ENCODE measurements around the gene PTPN9.

PTPN9 gene

GRCh38 chr15:75538376-75538775, 40.7 kb downstream of the PTPN9 start:
- Histone ChIP-seq H3K9me2 (replicated peaks; ENCODE audit: insufficient read depth, low read length) (no peaks in the 10 kb centered on the region), H3K27me3 (ENCODE audit: low read length) (no peaks in the 10 kb centered on the region), H3F3A (ENCODE audit: insufficient read depth) (0 out of 2 replicates have a peak, but pooled peaks cover 3% of the 10 kb centered on the region), H4K20me1 (ENCODE audit: low read depth, low read length) (no peaks in the 10 kb centered on the region), H3K9ac (ENCODE audit: low read length) (no peak overlapping the region), H3K79me2 (ENCODE audit: insufficient read depth, low read length) (peaks cover 16% of the 10 kb centered on the region; the same call in 1 of the 2 replicates), H3K4me2 (ENCODE audit: low read depth, low read length, poor library complexity, severe bottlenecking) (no peak overlapping the region), H3K9me3 (ENCODE audit: insufficient read depth, low read length) (no peaks in the 10 kb centered on the region), H3K27ac (ENCODE audit: low read depth, low read length) (no peak overlapping the region), H2AFZ (ENCODE audit: low read depth, low read length, severe bottlenecking) (no peak overlapping the region), H3K4me3 (ENCODE audit: insufficient read depth, low read length, poor library complexity, severe bottlenecking) (no peak overlapping the region), H3K36me3 (ENCODE audit: low read length) (no peaks in the 10 kb centered on the region)
- TF ChIP-seq EZH2phosphoT487 (conservative IDR thresholded peaks at IDR 0.05; ENCODE audit: low read length) (no peak), CTCF (IDR thresholded peaks at IDR 0.05; ENCODE audit: insufficient read depth, low read length, poor library complexity, severe bottlenecking) (no peak)

GRCh38 chr15:75533945-75534344, 45.2 kb downstream of the PTPN9 start:
- TF ChIP-seq CTCF (IDR thresholded peaks at IDR 0.05; ENCODE audit: insufficient read depth, low read length, poor library complexity, severe bottlenecking) (no peak), EZH2phosphoT487 (conservative IDR thresholded peaks at IDR 0.05; ENCODE audit: low read length) (no peak)
- Histone ChIP-seq H4K20me1 (ENCODE audit: low read depth, low read length) (no peaks in the 10 kb centered on the region; the same call in 1 of the 2 replicates), H3K9me3 (ENCODE audit: insufficient read depth, low read length) (no peaks in the 10 kb centered on the region), H3K9me2 (replicated peaks; ENCODE audit: insufficient read depth, low read length) (no peaks in the 10 kb centered on the region), H3K9ac (ENCODE audit: low read length) (no peak overlapping the region), H3K27me3 (ENCODE audit: low read length) (no peaks in the 10 kb centered on the region), H3K27ac (ENCODE audit: low read depth, low read length) (no peak overlapping the region), H3F3A (ENCODE audit: insufficient read depth) (peaks cover 8% of the 10 kb centered on the region), H3K79me2 (ENCODE audit: insufficient read depth, low read length) (peaks cover 16% of the 10 kb centered on the region), H3K4me3 (ENCODE audit: insufficient read depth, low read length, poor library complexity, severe bottlenecking) (no peak overlapping the region), H3K4me2 (ENCODE audit: low read depth, low read length, poor library complexity, severe bottlenecking) (no peak overlapping the region), H2AFZ (ENCODE audit: low read depth, low read length, severe bottlenecking) (no peak overlapping the region), H3K36me3 (ENCODE audit: low read length) (no peaks in the 10 kb centered on the region)

- Histone ChIP-seq H3K4me3 (ENCODE audit: insufficient read depth, low read length, poor library complexity, severe bottlenecking) (no peak overlapping the region), H4K20me1 (ENCODE audit: low read depth, low read length) (no peaks in the 10 kb centered on the region; the same call in 1 of the 2 replicates), H3K9me3 (ENCODE audit: insufficient read depth, low read length) (no peaks in the 10 kb centered on the region), H3F3A (ENCODE audit: insufficient read depth) (peaks cover 5% of the 10 kb centered on the region), H3K36me3 (ENCODE audit: low read length) (no peaks in the 10 kb centered on the region), H3K79me2 (ENCODE audit: insufficient read depth, low read length) (peaks cover 6% of the 10 kb centered on the region), H3K9ac (ENCODE audit: low read length) (no peak overlapping the region), H2AFZ (ENCODE audit: low read depth, low read length, severe bottlenecking) (no peak overlapping the region), H3K9me2 (replicated peaks; ENCODE audit: insufficient read depth, low read length) (no peaks in the 10 kb centered on the region), H3K27ac (ENCODE audit: low read depth, low read length) (no peak overlapping the region), H3K4me2 (ENCODE audit: low read depth, low read length, poor library complexity, severe bottlenecking) (no peak overlapping the region), H3K27me3 (ENCODE audit: low read length) (no peaks in the 10 kb centered on the region)
- TF ChIP-seq CTCF (IDR thresholded peaks at IDR 0.05; ENCODE audit: insufficient read depth, low read length, poor library complexity, severe bottlenecking) (no peak), EZH2phosphoT487 (conservative IDR thresholded peaks at IDR 0.05; ENCODE audit: low read length) (no peak)
Measured at GRCh38 chr15:75532413-75533250, 46.5 kb downstream of the PTPN9 start.

Data from SU-DHL-6 (cell line).